Measurements from ENCODE around the gene POU5F1. TPM values are rescaled to one million over a fixed set of nuclear protein-coding genes. Genes with fewer than 3 reads are reported as not detected.

POU5F1 gene
- total and polyA plus RNA-seq, 7 donors = 0.22 to 0.89 (median 0.31) TPM; not detected in 1

GRCh38 chr6:31210123-31210522 lies 39.6 kb upstream of the POU5F1 start:
- Histone ChIP-seq H3K27me3 (ENCODE audit: insufficient read depth in 3 of 3, low read length in 2 of 3) (no peaks in the 10 kb centered on the region), H3K4me3 (no peak overlapping the region), H3K4me1 (no peaks in the 10 kb centered on the region), H3K9me3 (no peaks in the 10 kb centered on the region), H3K27ac (no peak overlapping the region), H3K36me3 (ENCODE audit: insufficient read depth in 1 of 2, low read depth in 1 of 2) (no peaks in the 10 kb centered on the region)
- DNase-seq = no peak
- WGBS, 3 donors = 16 to 21% (median 17%) methylated on average over 6 of the region's 6 CpGs
- no peak for ATAC-seq
- intact Hi-C loops (cut with DNase I) = no loop called here
- no peak for TF ChIP-seq CTCF (IDR thresholded peaks at IDR 0.05)

- ATAC-seq (no peak), DNase-seq (no peak)
- Histone ChIP-seq H3K27ac (no peak overlapping the region), H3K9me3 (no peaks in the 10 kb centered on the region), H3K4me3 (no peak overlapping the region), H3K36me3 (ENCODE audit: insufficient read depth in 1 of 2, low read depth in 1 of 2) (no peaks in the 10 kb centered on the region), H3K27me3 (ENCODE audit: insufficient read depth in 3 of 3, low read length in 2 of 3) (no peaks in the 10 kb centered on the region), H3K4me1 (peaks cover 6% of the 10 kb centered on the region)
- 63 to 85% (median 83%) methylated on average over 2 of the region's 2 CpGs for WGBS, 3 donors
- no peak for TF ChIP-seq CTCF (IDR thresholded peaks at IDR 0.05)
- intact Hi-C loops (cut with DNase I) = no loop called here
Measured at GRCh38 chr6:31209137-31209536, 38.7 kb upstream of the POU5F1 start.

GRCh38 chr6:31208506-31208905 lies 38.0 kb upstream of the POU5F1 start:
- Histone ChIP-seq H3K27ac (no peak overlapping the region), H3K27me3 (ENCODE audit: insufficient read depth in 3 of 3, low read length in 2 of 3) (no peaks in the 10 kb centered on the region), H3K9me3 (no peaks in the 10 kb centered on the region), H3K4me1 (peaks cover 7% of the 10 kb centered on the region), H3K36me3 (ENCODE audit: insufficient read depth in 1 of 2, low read depth in 1 of 2) (no peaks in the 10 kb centered on the region), H3K4me3 (no peak overlapping the region)
- WGBS, 3 donors = 75 to 79% (median 79%) methylated on average over 2 of the region's 2 CpGs
- no peak for TF ChIP-seq CTCF (IDR thresholded peaks at IDR 0.05)
- intact Hi-C loops (cut with DNase I) = no loop called here
- ATAC-seq (no peak), DNase-seq (no peak)

GRCh38 chr6:31205638-31206037 lies 35.2 kb upstream of the POU5F1 start:
- Histone ChIP-seq H3K4me1 (peaks cover 13% of the 10 kb centered on the region), H3K27ac (no peak overlapping the region), H3K27me3 (ENCODE audit: insufficient read depth in 3 of 3, low read length in 2 of 3) (no peaks in the 10 kb centered on the region), H3K36me3 (ENCODE audit: insufficient read depth in 1 of 2, low read depth in 1 of 2) (no peaks in the 10 kb centered on the region), H3K9me3 (peaks cover 5% of the 10 kb centered on the region), H3K4me3 (no peak overlapping the region)
- 82 to 92% (median 87%) methylated on average over 2 of the region's 2 CpGs for WGBS, 3 donors
- TF ChIP-seq CTCF (IDR thresholded peaks at IDR 0.05) = no peak
- ATAC-seq (no peak), DNase-seq (no peak)
- intact Hi-C loops (cut with DNase I) = no loop called here

GRCh38 chr6:31204751-31205145 lies 34.3 kb upstream of the POU5F1 start:
- intact Hi-C loops (cut with DNase I) = no loop called here
- H3K27ac ChIP-seq = peak overlapping the region; percentile 73
- no peak for TF ChIP-seq CTCF (IDR thresholded peaks at IDR 0.05)
- peaks cover 13% of the 10 kb centered on the region for H3K4me1 ChIP-seq
- peak in 1 of 4 donors; percentile 7 for ATAC-seq
- no peak for DNase-seq
- no peaks in the 10 kb centered on the region for H3K36me3 ChIP-seq (ENCODE audit: insufficient read depth in 1 of 2, low read depth in 1 of 2)
- H3K27me3 ChIP-seq (ENCODE audit: insufficient read depth in 3 of 3, low read length in 2 of 3) = no peaks in the 10 kb centered on the region
- WGBS, 3 donors = 61 to 74% (median 62%) methylated on average over 4 of the region's 4 CpGs
- peak overlapping the region; percentile 66 for H3K4me3 ChIP-seq
- H3K9me3 ChIP-seq = peaks cover 9% of the 10 kb centered on the region
